ENCODE measurements around the gene NRXN3. TPM values are rescaled to one million over a fixed set of nuclear protein-coding genes. Genes with fewer than 3 reads are reported as not detected.

NRXN3 gene
- polyA plus RNA-seq, 1 of the 3 experiments (the other 2 are of a cell fraction), result 1.6 TPM

- ChIA-PET POLR2A (no interaction called here), CTCF (no interaction called here)
- Histone ChIP-seq H3K9ac (no peak overlapping the region), H3K9me2 (no peaks in the 10 kb centered on the region), H3K4me2 (no peak overlapping the region), H3K4me3 (ENCODE audit: low read depth in 2 of 2, low read length in 1 of 2) (no peak overlapping the region), H3K27ac (ENCODE audit: low read depth in 2 of 2, low read length in 1 of 2) (no peak overlapping the region), H3K9me3 (no peaks in the 10 kb centered on the region), H3K36me3 (replicated peaks in 1 of 2; ENCODE audit: control insufficient read depth in 1 of 2, insufficient read depth in 2 of 2, low read length in 1 of 2) (no peaks in the 10 kb centered on the region), H3K79me2 (ENCODE audit: insufficient read depth) (no peaks in the 10 kb centered on the region), H3F3A (replicated peaks; ENCODE audit: insufficient read depth) (no peaks in the 10 kb centered on the region), H3K27me3 (ENCODE audit: insufficient read depth) (no peaks in the 10 kb centered on the region), H4K20me1 (ENCODE audit: insufficient read depth) (no peaks in the 10 kb centered on the region), H3K4me1 (ENCODE audit: control insufficient read depth in 1 of 2, insufficient read depth in 2 of 2, low read depth in 1 of 2, low read length in 1 of 2) (no peaks in the 10 kb centered on the region), H2AFZ (ENCODE audit: low read depth) (no peak overlapping the region)
- no peak for DNase-seq
- WGBS (ENCODE audit: low lambda C conversion rate), result 30% methylated on average over 5 of the region's 5 CpGs
- TF ChIP-seq USF2 (IDR thresholded peaks at IDR 0.05; ENCODE audit: borderline replicate concordance, low read depth, low read length) (no peak), FOXJ3 (CRISPR knock-in tag; IDR thresholded peaks at IDR 0.05) (no peak), EP300 (IDR thresholded peaks at IDR 0.05; ENCODE audit: borderline replicate concordance in 1 of 2, low read depth in 1 of 2, low read length in 1 of 2) (no peak), TAF1 (IDR thresholded peaks at IDR 0.05; ENCODE audit: borderline replicate concordance, low read depth, low read length) (no peak), POLR2AphosphoS5 (IDR thresholded peaks at IDR 0.05; ENCODE audit: low read depth, low read length) (no peak), ELF1 (IDR thresholded peaks at IDR 0.05) (no peak), IRF3 (IDR thresholded peaks at IDR 0.05; ENCODE audit: low read depth, low read length) (no peak), TCF12 (IDR thresholded peaks at IDR 0.05) (no peak), TEAD4 (IDR thresholded peaks at IDR 0.05; ENCODE audit: borderline replicate concordance, insufficient read depth) (no peak), NRF1 (IDR thresholded peaks at IDR 0.05; ENCODE audit: low read depth, low read length) (no peak), RXRA (IDR thresholded peaks at IDR 0.05; ENCODE audit: borderline replicate concordance, low read depth) (no peak), FOXM1 (IDR thresholded peaks at IDR 0.05; ENCODE audit: low read depth) (no peak), RAD21 (IDR thresholded peaks at IDR 0.05; ENCODE audit: low read length) (no peak), SMC3 (IDR thresholded peaks at IDR 0.05; ENCODE audit: low read depth, low read length) (no peak)
- TF ChIP-seq, protein P1, sequence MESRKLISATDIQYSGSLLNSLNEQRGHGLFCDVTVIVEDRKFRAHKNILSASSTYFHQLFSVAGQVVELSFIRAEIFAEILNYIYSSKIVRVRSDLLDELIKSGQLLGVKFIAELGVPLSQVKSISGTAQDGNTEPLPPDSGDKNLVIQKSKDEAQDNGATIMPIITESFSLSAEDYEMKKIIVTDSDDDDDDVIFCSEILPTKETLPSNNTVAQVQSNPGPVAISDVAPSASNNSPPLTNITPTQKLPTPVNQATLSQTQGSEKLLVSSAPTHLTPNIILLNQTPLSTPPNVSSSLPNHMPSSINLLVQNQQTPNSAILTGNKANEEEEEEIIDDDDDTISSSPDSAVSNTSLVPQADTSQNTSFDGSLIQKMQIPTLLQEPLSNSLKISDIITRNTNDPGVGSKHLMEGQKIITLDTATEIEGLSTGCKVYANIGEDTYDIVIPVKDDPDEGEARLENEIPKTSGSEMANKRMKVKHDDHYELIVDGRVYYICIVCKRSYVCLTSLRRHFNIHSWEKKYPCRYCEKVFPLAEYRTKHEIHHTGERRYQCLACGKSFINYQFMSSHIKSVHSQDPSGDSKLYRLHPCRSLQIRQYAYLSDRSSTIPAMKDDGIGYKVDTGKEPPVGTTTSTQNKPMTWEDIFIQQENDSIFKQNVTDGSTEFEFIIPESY (IDR thresholded peaks at IDR 0.05; ENCODE audit: borderline replicate concordance, low read depth), result no peak
- TF ChIP-seq, protein P2, sequence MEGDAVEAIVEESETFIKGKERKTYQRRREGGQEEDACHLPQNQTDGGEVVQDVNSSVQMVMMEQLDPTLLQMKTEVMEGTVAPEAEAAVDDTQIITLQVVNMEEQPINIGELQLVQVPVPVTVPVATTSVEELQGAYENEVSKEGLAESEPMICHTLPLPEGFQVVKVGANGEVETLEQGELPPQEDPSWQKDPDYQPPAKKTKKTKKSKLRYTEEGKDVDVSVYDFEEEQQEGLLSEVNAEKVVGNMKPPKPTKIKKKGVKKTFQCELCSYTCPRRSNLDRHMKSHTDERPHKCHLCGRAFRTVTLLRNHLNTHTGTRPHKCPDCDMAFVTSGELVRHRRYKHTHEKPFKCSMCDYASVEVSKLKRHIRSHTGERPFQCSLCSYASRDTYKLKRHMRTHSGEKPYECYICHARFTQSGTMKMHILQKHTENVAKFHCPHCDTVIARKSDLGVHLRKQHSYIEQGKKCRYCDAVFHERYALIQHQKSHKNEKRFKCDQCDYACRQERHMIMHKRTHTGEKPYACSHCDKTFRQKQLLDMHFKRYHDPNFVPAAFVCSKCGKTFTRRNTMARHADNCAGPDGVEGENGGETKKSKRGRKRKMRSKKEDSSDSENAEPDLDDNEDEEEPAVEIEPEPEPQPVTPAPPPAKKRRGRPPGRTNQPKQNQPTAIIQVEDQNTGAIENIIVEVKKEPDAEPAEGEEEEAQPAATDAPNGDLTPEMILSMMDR (IDR thresholded peaks at IDR 0.05), result no peak
Measured at GRCh38 chr14:78202163-78202562, 32.0 kb downstream of the NRXN3 start.

Data from SK-N-SH (cell line).